ENCODE results near the gene CA9. TPM values are rescaled to one million over a fixed set of nuclear protein-coding genes. Genes with fewer than 3 reads are reported as not detected.

CA9 gene
- total and polyA plus RNA-seq, 9 of the 15 experiments (the other 6 are each of a cell fraction or from before 2014, with no cell fraction given): 0.15 to 10.6 (median 0.60) TPM; not detected in 4

DNA sequence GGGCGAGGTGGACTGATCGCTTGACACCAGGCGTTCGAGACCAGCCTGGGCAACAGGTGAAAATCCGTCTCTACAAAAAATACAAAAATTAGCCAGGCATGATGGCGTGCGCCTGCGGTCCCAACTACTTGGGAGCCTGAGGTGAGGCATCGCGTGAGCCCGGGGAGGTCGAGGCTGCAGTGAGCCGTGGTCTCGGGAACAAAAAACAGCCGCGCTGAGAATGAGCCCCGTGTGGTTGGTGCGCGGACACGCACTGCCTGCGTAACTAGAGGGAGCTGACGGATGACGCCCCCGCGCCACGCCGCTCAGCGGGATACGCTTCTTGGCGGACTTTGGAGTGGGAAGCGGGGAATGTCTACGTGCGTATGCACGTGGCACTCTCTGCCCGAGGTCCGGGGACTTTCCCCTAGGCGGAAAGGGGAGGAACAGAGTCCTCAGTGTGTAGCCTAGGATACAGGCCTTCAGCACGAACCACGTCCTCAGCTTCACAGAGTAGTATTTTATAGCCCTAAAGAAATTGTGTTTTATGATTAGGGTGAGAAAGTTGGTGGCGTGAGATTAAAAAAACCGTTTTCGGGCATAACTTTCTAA, 16.1 kb upstream of the CA9 start, which contains the start of gene RMRP (continued):
- TF ChIP-seq ZBTB40 (IDR thresholded peaks at IDR 0.05): peak; percentile 84
- no peak for TF ChIP-seq ZBTB40 (CRISPR knock-in tag; IDR thresholded peaks at IDR 0.05)
- 0 out of 2 replicates have a peak, but pooled peaks have one; percentile 9 for TF ChIP-seq NCOR1 (IDR thresholded peaks at IDR 0.05)
- no peak for TF ChIP-seq ZNF408 (CRISPR knock-in tag; IDR thresholded peaks at IDR 0.05; ENCODE audit: low read depth)
- TF ChIP-seq ZBED1 (IDR thresholded peaks at IDR 0.05): peak; percentile 81; the same call in 1 of the 2 replicates
- no peak for TF ChIP-seq HSF4 (CRISPR knock-in tag; IDR thresholded peaks at IDR 0.05; ENCODE audit: borderline replicate concordance)
- TF ChIP-seq PCBP1 (IDR thresholded peaks at IDR 0.05; ENCODE audit: low read depth, low read length, poor library complexity, severe bottlenecking): no peak
- peak; percentile 56; the same call in 1 of the 2 replicates for TF ChIP-seq DPF2 (IDR thresholded peaks at IDR 0.05)
- TF ChIP-seq, protein P1, sequence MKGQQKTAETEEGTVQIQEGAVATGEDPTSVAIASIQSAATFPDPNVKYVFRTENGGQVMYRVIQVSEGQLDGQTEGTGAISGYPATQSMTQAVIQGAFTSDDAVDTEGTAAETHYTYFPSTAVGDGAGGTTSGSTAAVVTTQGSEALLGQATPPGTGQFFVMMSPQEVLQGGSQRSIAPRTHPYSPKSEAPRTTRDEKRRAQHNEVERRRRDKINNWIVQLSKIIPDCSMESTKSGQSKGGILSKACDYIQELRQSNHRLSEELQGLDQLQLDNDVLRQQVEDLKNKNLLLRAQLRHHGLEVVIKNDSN (CRISPR knock-in tag; IDR thresholded peaks at IDR 0.05): peak; percentile 85
- TF ChIP-seq, protein P2, sequence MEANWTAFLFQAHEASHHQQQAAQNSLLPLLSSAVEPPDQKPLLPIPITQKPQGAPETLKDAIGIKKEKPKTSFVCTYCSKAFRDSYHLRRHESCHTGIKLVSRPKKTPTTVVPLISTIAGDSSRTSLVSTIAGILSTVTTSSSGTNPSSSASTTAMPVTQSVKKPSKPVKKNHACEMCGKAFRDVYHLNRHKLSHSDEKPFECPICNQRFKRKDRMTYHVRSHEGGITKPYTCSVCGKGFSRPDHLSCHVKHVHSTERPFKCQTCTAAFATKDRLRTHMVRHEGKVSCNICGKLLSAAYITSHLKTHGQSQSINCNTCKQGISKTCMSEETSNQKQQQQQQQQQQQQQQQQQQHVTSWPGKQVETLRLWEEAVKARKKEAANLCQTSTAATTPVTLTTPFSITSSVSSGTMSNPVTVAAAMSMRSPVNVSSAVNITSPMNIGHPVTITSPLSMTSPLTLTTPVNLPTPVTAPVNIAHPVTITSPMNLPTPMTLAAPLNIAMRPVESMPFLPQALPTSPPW (CRISPR knock-in tag; IDR thresholded peaks at IDR 0.05): peak; percentile 58
- TF ChIP-seq GATAD2B (IDR thresholded peaks at IDR 0.05; ENCODE audit: borderline replicate concordance): peak; percentile 35
- TF ChIP-seq ZNF121 (CRISPR knock-in tag; conservative IDR thresholded peaks at IDR 0.05): no peak
- TF ChIP-seq ESRRB (CRISPR knock-in tag; IDR thresholded peaks at IDR 0.05; ENCODE audit: borderline replicate concordance): no peak
- TF ChIP-seq ZBTB8A (IDR thresholded peaks at IDR 0.05; ENCODE audit: partially characterized antibody): no peak
- TF ChIP-seq MTA1 (IDR thresholded peaks at IDR 0.05; ENCODE audit: borderline replicate concordance): peak; percentile 87
- peak; percentile 55; the same call in 1 of the 2 replicates for TF ChIP-seq SAFB (IDR thresholded peaks at IDR 0.05; ENCODE audit: borderline replicate concordance, low read depth, low read length)

Measured in K562 (cell line).